SW480 (cell line): ENCODE data around the gene CDH3.

ENCODE experiments used
- DNase-seq: peaks from one replicate; pipeline ENCODE4 v3.0.0-alpha.2; 2016; ENCODE audit warnings: low spot score

The CDH3 gene

GRCh38 chr16:68644715-68645493 is at the start of gene CDH3:
Gene CDH3 (plus strand): TSS chr16:68645310. CDS start chr16:68645380, 70 bp downstream.
- DNase-seq, result peak; percentile 77

GRCh38 chr16:68596266-68596665 is 48.8 kb upstream of the CDH3 start:
- DNase-seq, result no peak

- no peak for DNase-seq
Measured at GRCh38 chr16:68599586-68599985, 45.5 kb upstream of the CDH3 start.

- no peak for DNase-seq
Measured at GRCh38 chr16:68605746-68606145, 39.4 kb upstream of the CDH3 start.

- no peak for DNase-seq
Measured at GRCh38 chr16:68607443-68607842, 37.7 kb upstream of the CDH3 start.

GRCh38 chr16:68608330-68608729 is 36.8 kb upstream of the CDH3 start:
- no peak for DNase-seq

- DNase-seq, result no peak
Measured at GRCh38 chr16:68612996-68613395, 32.1 kb upstream of the CDH3 start.

GRCh38 chr16:68617734-68618133 is 27.4 kb upstream of the CDH3 start:
- no peak for DNase-seq

- peak; percentile 30 for DNase-seq
Measured at GRCh38 chr16:68626557-68626956, 18.6 kb upstream of the CDH3 start.

- no peak for DNase-seq
Measured at GRCh38 chr16:68627951-68628425, 17.1 kb upstream of the CDH3 start.

GRCh38 chr16:68629351-68629910 is 15.7 kb upstream of the CDH3 start:
- DNase-seq, result no peak

GRCh38 chr16:68636064-68636560 is 9.0 kb upstream of the CDH3 start:
- DNase-seq, result no peak

GRCh38 chr16:68636818-68637217 is 8.3 kb upstream of the CDH3 start:
- DNase-seq, result peak; percentile 11

- peak; percentile 22 for DNase-seq
Measured at GRCh38 chr16:68640972-68641371, 4.1 kb upstream of the CDH3 start.

- DNase-seq, result no peak
Measured at GRCh38 chr16:68642047-68642435, 3.1 kb upstream of the CDH3 start.

- DNase-seq, result no peak
Measured at GRCh38 chr16:68642436-68643101, 2.5 kb upstream of the CDH3 start.

- DNase-seq, result no peak
Measured at GRCh38 chr16:68643227-68643626, 1.9 kb upstream of the CDH3 start.

GRCh38 chr16:68643847-68644246 is 1.3 kb upstream of the CDH3 start:
- no peak for DNase-seq

- peak; percentile 15 for DNase-seq
Measured at GRCh38 chr16:68644296-68644695, 814 bp upstream of the CDH3 start.

GRCh38 chr16:68645494-68646388 is 631 bp downstream of the CDH3 start:
- DNase-seq, result peak; percentile 26

- no peak for DNase-seq
Measured at GRCh38 chr16:68646953-68647659, 2.0 kb downstream of the CDH3 start.
